OCI-M1 (cell line): ENCODE results near the gene ATP6V0A4.

ENCODE experiments used
- DNase-seq: peaks from one replicate; lab custom pipeline; 2025; lab: John Stamatoyannopoulos, UW

Gene ATP6V0A4

DNA sequence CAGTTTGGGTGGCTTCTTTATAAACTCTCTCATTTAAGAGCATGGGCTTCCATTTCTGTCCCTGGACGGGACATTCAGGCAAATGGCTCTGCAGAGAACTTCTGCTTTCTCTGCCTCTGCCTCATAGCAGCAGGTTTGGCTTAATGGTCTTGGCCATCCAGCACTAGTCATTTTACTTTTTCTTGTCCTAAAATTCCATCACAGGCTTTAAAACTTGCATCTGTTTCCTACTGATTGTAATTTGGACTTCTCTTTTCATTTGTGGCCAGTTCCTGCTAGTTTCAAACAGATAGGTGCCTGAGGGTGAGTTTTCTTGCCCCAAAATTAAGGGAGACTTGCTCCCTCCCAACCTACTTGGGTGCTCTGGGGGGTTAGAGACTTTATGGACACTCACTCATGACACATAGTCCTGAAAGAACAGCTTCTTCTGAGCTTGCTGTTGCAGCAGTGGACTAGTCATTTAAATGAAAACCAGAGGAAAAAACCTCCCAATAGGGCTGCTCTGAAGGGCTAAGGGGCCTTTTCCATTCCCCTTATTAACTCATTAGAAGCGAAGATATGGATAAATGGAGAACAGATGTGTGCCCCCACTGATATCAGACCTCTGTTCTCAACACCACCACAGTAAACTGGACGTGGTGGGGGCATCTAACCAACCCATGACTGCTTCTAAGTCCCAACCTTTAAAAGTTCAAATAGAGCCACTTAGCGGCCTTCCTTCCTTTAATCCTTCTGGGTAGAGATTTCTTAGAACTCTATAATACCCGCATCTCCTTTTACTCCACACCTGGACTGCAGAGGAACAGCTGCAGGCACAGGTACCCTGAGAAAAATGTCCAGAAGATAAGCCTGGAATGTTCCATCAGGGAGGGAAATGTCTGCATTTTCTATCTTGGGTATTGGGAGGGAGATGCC, 135.7 kb downstream of the ATP6V0A4 start:
- DNase-seq = peak; percentile 3

DNA sequence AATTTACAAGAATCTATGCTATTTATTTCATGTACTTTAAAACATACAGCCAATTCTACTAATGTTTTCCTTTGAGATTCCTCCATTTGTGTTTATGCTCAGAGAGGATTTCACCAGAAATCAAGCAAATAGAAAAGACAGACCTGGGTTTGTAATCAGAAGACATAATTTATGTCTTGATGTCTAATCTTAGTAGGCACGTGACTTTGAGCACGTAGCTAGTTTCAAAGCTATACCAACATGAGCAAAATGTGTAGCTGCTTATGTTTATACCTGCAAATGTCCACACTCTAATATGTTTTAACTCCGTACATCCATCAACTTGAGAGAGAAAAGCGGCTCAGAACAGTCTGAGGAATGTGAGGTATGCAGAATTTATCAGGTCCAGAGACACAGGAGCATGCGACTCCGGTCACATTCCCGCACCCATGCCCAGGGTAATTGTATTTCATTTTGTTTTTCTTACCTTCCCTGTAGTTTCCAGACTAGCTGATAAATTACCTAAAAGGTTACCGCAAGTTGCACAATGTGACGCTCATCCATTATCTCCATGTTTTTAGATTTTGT, 136.8 kb downstream of the ATP6V0A4 start:
- no peak for DNase-seq

DNA sequence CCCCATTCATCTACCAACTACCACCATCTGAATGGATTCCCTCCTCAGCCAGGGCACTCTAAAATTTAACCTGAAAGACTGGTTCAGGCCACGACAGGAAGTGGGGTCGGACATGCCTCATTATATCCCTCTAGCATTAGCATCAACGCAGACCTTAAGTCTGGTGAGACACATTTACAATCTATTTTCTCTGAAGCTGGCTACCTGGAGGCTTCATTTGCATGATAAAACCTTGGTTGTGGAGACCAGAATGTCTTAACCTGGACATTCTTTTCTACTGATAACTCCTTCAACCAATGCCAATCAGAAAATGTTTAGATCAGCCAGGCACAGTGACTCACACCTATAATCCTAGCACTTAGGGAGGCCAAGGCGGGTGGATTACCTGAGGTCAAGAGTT, 139.1 kb downstream of the ATP6V0A4 start:
- DNase-seq = no peak

DNA sequence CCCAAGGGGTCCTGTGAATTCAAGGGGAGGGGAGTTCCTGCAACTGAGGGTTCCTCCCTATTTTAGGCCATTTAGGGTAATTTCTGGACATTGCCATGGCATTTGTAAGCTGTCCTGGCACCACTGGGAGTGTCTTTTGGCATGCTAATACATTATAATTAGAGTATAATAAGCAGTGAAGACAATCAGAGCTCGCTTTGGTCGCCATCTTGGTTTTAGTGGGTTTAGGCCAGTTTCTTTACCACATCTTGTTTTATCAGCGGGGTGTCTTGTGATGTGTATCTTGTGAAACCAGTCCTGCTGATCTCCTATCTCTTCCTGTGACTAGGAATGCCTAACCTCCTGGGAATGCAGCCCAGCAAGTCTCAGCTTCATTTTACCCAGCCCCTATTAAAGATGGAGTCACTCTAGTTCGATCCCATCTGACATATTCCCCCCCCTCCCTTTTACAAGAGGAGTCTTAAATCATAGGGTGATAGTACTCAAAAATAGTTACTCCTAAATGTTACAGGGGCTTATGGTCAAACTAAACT, 140.1 kb downstream of the ATP6V0A4 start:
- no peak for DNase-seq

DNA sequence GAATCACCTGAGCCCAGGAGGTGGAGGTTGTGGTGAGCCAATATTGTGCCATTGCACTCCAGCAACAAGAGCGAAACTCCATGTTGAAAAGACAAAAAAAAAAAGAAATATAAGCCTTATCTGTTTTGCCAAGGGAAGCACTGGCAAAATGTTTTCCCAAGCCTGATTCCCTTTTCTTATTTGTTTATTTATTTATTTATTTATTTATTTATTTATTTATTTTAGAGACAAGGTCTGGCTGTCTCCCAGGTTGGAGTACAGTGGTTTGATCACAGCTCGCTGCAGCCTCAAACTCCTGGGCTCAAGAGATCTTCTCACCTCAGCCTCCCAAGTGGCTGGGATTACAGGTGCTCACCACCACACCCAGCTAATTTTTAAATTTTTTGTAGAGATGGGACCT, 141.0 kb downstream of the ATP6V0A4 start:
- no peak for DNase-seq
